RWPE2 (cell line): ENCODE measurements around the gene MBOAT2.
A peak's percentile ranks its signal among the peaks of the same experiment; 100 is the strongest.

ENCODE experiments used
- ATAC-seq: fragments of 200-7000 bp; cut with Tn5 transposase; 3 replicates; pipeline ENCODE4 v1.9.1; 2021; ENCODE audit warnings: low read depth
- DNase-seq: peaks from one replicate; pipeline ENCODE4 v3.0.0-alpha.2; 2020; ENCODE audit warnings: low spot score
- H3K27ac ChIP-seq: fragments of 450-650 bp; 2 replicates; pipeline ENCODE4 v1.5.1; 2017; ENCODE audit warnings: mild to moderate bottlenecking; ENCODE audit not compliant: poor library complexity, severe bottlenecking
- H3K27me3 ChIP-seq: fragments of 250-450 bp; sonication (Bioruptor Pico); 2 replicates; pipeline ENCODE4 v1.5.1; 2021; ENCODE audit warnings: mild to moderate bottlenecking, moderate library complexity; ENCODE audit not compliant: insufficient read depth, poor library complexity, severe bottlenecking
- H3K36me3 ChIP-seq: fragments of 250-450 bp; sonication (Bioruptor Pico); 2 replicates; pipeline ENCODE4 v1.5.1; 2020; ENCODE audit warnings: low read depth, mild to moderate bottlenecking, moderate library complexity
- H3K4me1 ChIP-seq: fragments of 250-450 bp; sonication (Bioruptor Pico); 2 replicates; pipeline ENCODE4 v1.5.1; 2021; ENCODE audit warnings: mild to moderate bottlenecking, moderate library complexity; ENCODE audit not compliant: insufficient read depth, poor library complexity, severe bottlenecking
- H3K4me3 ChIP-seq: fragments of 250-450 bp; sonication (Bioruptor Pico); 2 replicates; pipeline ENCODE4 v1.5.1; 2021; ENCODE audit warnings: mild to moderate bottlenecking, moderate library complexity; ENCODE audit not compliant: severe bottlenecking
- H3K9me3 ChIP-seq: fragments of 250-450 bp; sonication (Bioruptor Pico); 2 replicates; pipeline ENCODE4 v1.5.1; 2021; ENCODE audit warnings: mild to moderate bottlenecking, moderate library complexity; ENCODE audit not compliant: severe bottlenecking
- CTCF ChIP-seq: fragments of 450-650 bp; IDR thresholded peaks from one replicate; pipeline ENCODE4 v1.5.1; 2017; ENCODE audit warnings: mild to moderate bottlenecking, moderate library complexity; ENCODE audit not compliant: poor library complexity, severe bottlenecking

MBOAT2 gene

GRCh38 chr2:8989536-8990079 is 13.9 kb downstream of the MBOAT2 start:
- Histone ChIP-seq H3K4me3 (no peak overlapping the region), H3K36me3 (no peaks in the 10 kb centered on the region), H3K4me1 (peaks cover 11% of the 10 kb centered on the region), H3K27me3 (no peaks in the 10 kb centered on the region), H3K27ac (no peak overlapping the region), H3K9me3 (no peaks in the 10 kb centered on the region)
- no peak for TF ChIP-seq CTCF
- DNase-seq (no peak), ATAC-seq (no peak)

GRCh38 chr2:8987410-8987809 is 16.1 kb downstream of the MBOAT2 start:
- Histone ChIP-seq H3K4me1 (peaks cover 23% of the 10 kb centered on the region), H3K36me3 (no peaks in the 10 kb centered on the region), H3K9me3 (no peaks in the 10 kb centered on the region), H3K27me3 (no peaks in the 10 kb centered on the region), H3K27ac (no peak overlapping the region), H3K4me3 (no peak overlapping the region)
- no peak for TF ChIP-seq CTCF
- DNase-seq, result no peak
- ATAC-seq, result 0 out of 3 replicates have a peak, but pooled peaks have one; percentile 35

- peaks cover 23% of the 10 kb centered on the region for H3K4me1 ChIP-seq
- peak overlapping the region; percentile 37 for H3K27ac ChIP-seq
- H3K36me3 ChIP-seq, result no peaks in the 10 kb centered on the region
- ATAC-seq (no peak), DNase-seq (no peak)
- no peaks in the 10 kb centered on the region for H3K27me3 ChIP-seq
- no peaks in the 10 kb centered on the region for H3K9me3 ChIP-seq
- TF ChIP-seq CTCF, result no peak
- H3K4me3 ChIP-seq, result no peak overlapping the region
Measured at GRCh38 chr2:8986327-8986976, 17.0 kb downstream of the MBOAT2 start.

- Histone ChIP-seq H3K27me3 (no peaks in the 10 kb centered on the region), H3K36me3 (0 out of 2 replicates have a peak, but pooled peaks cover 2% of the 10 kb centered on the region), H3K4me1 (peaks cover 23% of the 10 kb centered on the region), H3K27ac (peak overlapping the region; percentile 37), H3K4me3 (no peak overlapping the region), H3K9me3 (no peaks in the 10 kb centered on the region)
- TF ChIP-seq CTCF, result no peak
- ATAC-seq, result no peak; the same call in 2 of the 3 replicates
- DNase-seq, result no peak
Measured at GRCh38 chr2:8985561-8986326, 17.7 kb downstream of the MBOAT2 start.
